HEK293 (cell line): ENCODE measurements around the gene ZNF518B.

Source experiments
- CTCF ChIA-PET: fragments of 350-600 bp; formaldehyde crosslinking; extraction: SDS; loops from one replicate; lab custom pipeline; 2021; ENCODE audit warnings: antibody characterized with exemption; lab: Yijun Ruan, JAX
- POLR2A ChIA-PET: fragments of 300-600 bp; formaldehyde crosslinking; extraction: SDS; loops from one replicate; lab custom pipeline; 2020; ENCODE audit warnings: antibody characterized with exemption, inconsistent platforms; lab: Yijun Ruan, JAX
- H3K27ac ChIP-seq: fragments of 200-500 bp; sonication (Bioruptor generic); 2 replicates; pipeline ENCODE4 v1.5.1; 2014; ENCODE audit warnings: low read depth, low read length, control low read depth, inconsistent platforms; ENCODE audit errors: extremely low read depth
- H3K36me3 ChIP-seq, 2 experiments: fragments of 200-500 bp in 1 of 2; sonication (Bioruptor generic) in 1 of 2; 1 replicate in 1 of 2; 2 replicates in 1 of 2; pipeline ENCODE4 v1.5.1; 2014 to 2017; ENCODE audit warnings: inconsistent platforms in 2 of 2, low read length in 2 of 2; ENCODE audit not compliant: control insufficient read depth in 2 of 2, insufficient read depth in 1 of 2
- H3K4me1 ChIP-seq: fragments of 200-500 bp; sonication (Bioruptor generic); 2 replicates; pipeline ENCODE4 v1.5.1; 2014; ENCODE audit warnings: mild to moderate bottlenecking, low read length, inconsistent platforms; ENCODE audit not compliant: control insufficient read depth, insufficient read depth
- H3K4me3 ChIP-seq: 2 replicates; pipeline ENCODE4 v1.5.1; 2011; ENCODE audit warnings: low read depth, mild to moderate bottlenecking, control low read depth, low read length, moderate library complexity
- H3K9me3 ChIP-seq: fragments of 200-500 bp; sonication (Bioruptor generic); 2 replicates; pipeline ENCODE4 v1.5.1; 2014; ENCODE audit warnings: low read depth, low read length, inconsistent platforms; ENCODE audit not compliant: control insufficient read depth, insufficient read depth
- KLF1 ChIP-seq: fragments of 450-650 bp; formaldehyde crosslinking; IDR thresholded peaks from 2 replicates; pipeline ENCODE4 v1.5.1; 2016; ENCODE audit warnings: missing biosample characterization, missing genetic modification characterization
- KLF8 ChIP-seq: fragments of 450-650 bp; formaldehyde crosslinking; IDR thresholded peaks from 2 replicates; pipeline ENCODE4 v1.5.1; 2016; ENCODE audit warnings: missing biosample characterization, missing genetic modification characterization
- KLF9 ChIP-seq: fragments of 450-650 bp; formaldehyde crosslinking; IDR thresholded peaks from 2 replicates; pipeline ENCODE4 v1.5.1; 2016; ENCODE audit warnings: missing biosample characterization, missing genetic modification characterization, low read depth
- ZNF19 ChIP-seq: fragments of 450-650 bp; formaldehyde crosslinking; IDR thresholded peaks from 2 replicates; pipeline ENCODE4; 2016; ENCODE audit warnings: missing biosample characterization, missing genetic modification characterization, low read depth
- ZNF239 ChIP-seq: fragments of 450-650 bp; formaldehyde crosslinking; IDR thresholded peaks from 2 replicates; pipeline ENCODE4 v1.5.1; 2016; ENCODE audit warnings: missing biosample characterization, missing genetic modification characterization
- ZNF423 ChIP-seq: fragments of 450-650 bp; formaldehyde crosslinking; IDR thresholded peaks from 2 replicates; pipeline ENCODE4 v1.5.1; 2016; ENCODE audit warnings: missing biosample characterization, missing genetic modification characterization
- ZNF473 ChIP-seq: fragments of 450-650 bp; formaldehyde crosslinking; IDR thresholded peaks from 2 replicates; pipeline ENCODE4 v1.5.1; 2017; ENCODE audit warnings: missing biosample characterization, missing genetic modification characterization
- ZNF585B ChIP-seq: fragments of 450-650 bp; formaldehyde crosslinking; IDR thresholded peaks from 2 replicates; pipeline ENCODE4 v1.5.1; 2016; ENCODE audit warnings: missing biosample characterization, missing genetic modification characterization
- ZNF76 ChIP-seq: fragments of 450-650 bp; formaldehyde crosslinking; IDR thresholded peaks from 2 replicates; pipeline ENCODE4; 2016; ENCODE audit warnings: low read depth, missing biosample characterization, missing genetic modification characterization, borderline replicate concordance
- ZNF792 ChIP-seq: fragments of 450-650 bp; formaldehyde crosslinking; IDR thresholded peaks from 2 replicates; pipeline ENCODE4 v1.5.1; 2016; ENCODE audit warnings: missing biosample characterization, missing genetic modification characterization
- TF ChIP-seq, protein P1 (sequence below): sonication (generic); formaldehyde crosslinking; IDR thresholded peaks from 2 replicates; pipeline ENCODE4 v1.8.1; 2022; ENCODE audit warnings: mild to moderate bottlenecking, moderate library complexity, missing genetic modification reagents
- TF ChIP-seq, protein P2 (sequence below): fragments of 450-650 bp; formaldehyde crosslinking; IDR thresholded peaks from 2 replicates; pipeline ENCODE4 v1.5.1; 2016; ENCODE audit warnings: missing biosample characterization, missing genetic modification characterization
- TF ChIP-seq, protein P3 (sequence below): fragments of 450-650 bp; formaldehyde crosslinking; IDR thresholded peaks from 2 replicates; pipeline ENCODE4 v1.5.1; 2016; ENCODE audit warnings: missing biosample characterization, missing genetic modification characterization
- TF ChIP-seq, protein P4 (sequence below): fragments of 450-650 bp; formaldehyde crosslinking; IDR thresholded peaks from 2 replicates; pipeline ENCODE4 v1.5.1; 2016; ENCODE audit warnings: missing biosample characterization, missing genetic modification characterization, low read depth
- TF ChIP-seq, protein P5 (sequence below): fragments of 450-650 bp; formaldehyde crosslinking; IDR thresholded peaks from 2 replicates; pipeline ENCODE4 v1.5.1; 2016; ENCODE audit warnings: missing biosample characterization, missing genetic modification characterization
- TF ChIP-seq, protein P6 (sequence below): fragments of 450-650 bp; formaldehyde crosslinking; IDR thresholded peaks from 2 replicates; pipeline ENCODE4 v1.5.1; 2017; ENCODE audit warnings: missing biosample characterization, missing genetic modification characterization

Gene ZNF518B

DNA sequence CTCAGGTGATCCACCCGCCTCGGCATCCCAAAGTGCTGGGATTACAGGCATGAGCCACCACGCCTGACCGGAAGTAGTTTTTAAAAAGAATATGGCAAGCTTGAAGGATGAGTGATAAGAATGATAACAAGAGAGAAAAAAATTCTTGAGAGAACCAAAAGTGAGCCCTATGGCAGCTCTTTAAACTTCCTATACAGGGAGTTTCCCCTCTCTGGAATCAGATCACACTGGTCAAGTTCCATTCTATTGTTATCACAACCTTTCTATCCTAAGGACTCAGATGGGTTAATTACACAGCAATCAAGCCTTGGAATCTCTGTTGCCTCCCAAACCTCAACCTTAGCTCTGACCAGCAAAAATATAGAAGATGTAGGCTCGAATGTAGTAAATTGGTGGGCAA is 33.8 kb upstream of the ZNF518B start:
- TF ChIP-seq, protein P1, sequence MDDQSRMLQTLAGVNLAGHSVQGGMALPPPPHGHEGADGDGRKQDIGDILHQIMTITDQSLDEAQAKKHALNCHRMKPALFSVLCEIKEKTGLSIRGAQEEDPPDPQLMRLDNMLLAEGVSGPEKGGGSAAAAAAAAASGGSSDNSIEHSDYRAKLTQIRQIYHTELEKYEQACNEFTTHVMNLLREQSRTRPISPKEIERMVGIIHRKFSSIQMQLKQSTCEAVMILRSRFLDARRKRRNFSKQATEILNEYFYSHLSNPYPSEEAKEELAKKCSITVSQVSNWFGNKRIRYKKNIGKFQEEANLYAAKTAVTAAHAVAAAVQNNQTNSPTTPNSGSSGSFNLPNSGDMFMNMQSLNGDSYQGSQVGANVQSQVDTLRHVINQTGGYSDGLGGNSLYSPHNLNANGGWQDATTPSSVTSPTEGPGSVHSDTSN: no peak
- TF ChIP-seq ZNF423 (no peak), ZNF239 (no peak), KLF8 (tag by site-specific recombination) (no peak), ZNF19 (tag by site-specific recombination) (no peak), KLF1 (tag by site-specific recombination) (no peak), ZNF473 (tag by site-specific recombination) (no peak), KLF9 (tag by site-specific recombination) (no peak), ZNF76 (tag by site-specific recombination) (no peak), ZNF792 (tag by site-specific recombination) (no peak), ZNF585B (tag by site-specific recombination) (no peak)
- TF ChIP-seq, protein P2, sequence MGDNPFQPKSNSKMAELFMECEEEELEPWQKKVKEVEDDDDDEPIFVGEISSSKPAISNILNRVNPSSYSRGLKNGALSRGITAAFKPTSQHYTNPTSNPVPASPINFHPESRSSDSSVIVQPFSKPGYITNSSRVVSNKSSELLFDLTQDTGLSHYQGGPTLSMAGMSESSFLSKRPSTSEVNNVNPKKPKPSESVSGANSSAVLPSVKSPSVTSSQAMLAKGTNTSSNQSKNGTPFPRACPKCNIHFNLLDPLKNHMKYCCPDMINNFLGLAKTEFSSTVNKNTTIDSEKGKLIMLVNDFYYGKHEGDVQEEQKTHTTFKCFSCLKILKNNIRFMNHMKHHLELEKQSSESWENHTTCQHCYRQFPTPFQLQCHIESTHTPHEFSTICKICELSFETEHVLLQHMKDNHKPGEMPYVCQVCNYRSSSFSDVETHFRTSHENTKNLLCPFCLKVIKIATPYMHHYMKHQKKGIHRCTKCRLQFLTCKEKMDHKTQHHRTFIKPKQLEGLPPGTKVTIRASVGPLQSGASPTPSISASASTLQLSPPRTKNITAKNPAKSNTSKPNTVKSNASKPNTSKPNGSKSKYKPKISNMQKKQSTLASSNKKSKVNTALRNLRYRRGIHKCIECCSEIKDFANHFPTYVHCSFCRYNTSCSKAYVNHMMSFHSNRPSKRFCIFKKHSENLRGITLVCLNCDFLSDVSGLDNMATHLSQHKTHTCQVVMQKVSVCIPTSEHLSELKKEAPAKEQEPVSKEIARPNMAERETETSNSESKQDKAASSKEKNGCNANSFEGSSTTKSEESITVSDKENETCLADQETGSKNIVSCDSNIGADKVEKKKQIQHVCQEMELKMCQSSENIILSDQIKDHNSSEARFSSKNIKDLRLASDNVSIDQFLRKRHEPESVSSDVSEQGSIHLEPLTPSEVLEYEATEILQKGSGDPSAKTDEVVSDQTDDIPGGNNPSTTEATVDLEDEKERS (tag by site-specific recombination): no peak
- TF ChIP-seq, protein P3, sequence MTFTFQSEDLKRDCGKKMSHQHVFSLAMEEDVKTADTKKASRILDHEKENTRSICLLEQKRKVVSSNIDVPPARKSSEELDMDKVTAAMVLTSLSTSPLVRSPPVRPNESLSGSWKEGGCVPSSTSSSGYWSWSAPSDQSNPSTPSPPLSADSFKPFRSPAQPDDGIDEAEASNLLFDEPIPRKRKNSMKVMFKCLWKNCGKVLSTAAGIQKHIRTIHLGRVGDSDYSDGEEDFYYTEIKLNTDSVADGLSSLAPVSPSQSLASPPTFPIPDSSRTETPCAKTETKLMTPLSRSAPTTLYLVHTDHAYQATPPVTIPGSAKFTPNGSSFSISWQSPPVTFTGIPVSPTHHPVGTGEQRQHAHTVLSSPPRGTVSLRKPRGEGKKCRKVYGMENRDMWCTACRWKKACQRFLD (tag by site-specific recombination): no peak
- TF ChIP-seq, protein P4, sequence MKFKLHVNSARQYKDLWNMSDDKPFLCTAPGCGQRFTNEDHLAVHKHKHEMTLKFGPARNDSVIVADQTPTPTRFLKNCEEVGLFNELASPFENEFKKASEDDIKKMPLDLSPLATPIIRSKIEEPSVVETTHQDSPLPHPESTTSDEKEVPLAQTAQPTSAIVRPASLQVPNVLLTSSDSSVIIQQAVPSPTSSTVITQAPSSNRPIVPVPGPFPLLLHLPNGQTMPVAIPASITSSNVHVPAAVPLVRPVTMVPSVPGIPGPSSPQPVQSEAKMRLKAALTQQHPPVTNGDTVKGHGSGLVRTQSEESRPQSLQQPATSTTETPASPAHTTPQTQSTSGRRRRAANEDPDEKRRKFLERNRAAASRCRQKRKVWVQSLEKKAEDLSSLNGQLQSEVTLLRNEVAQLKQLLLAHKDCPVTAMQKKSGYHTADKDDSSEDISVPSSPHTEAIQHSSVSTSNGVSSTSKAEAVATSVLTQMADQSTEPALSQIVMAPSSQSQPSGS (tag by site-specific recombination): no peak
- Histone ChIP-seq H3K9me3 (no peaks in the 10 kb centered on the region), H3K4me3 (no peak overlapping the region), H3K27ac (no peak overlapping the region), H3K36me3 (no peaks in the 10 kb centered on the region), H3K4me1 (no peaks in the 10 kb centered on the region)
- ChIA-PET CTCF (interaction anchor here (0.8 to 1.2 kb wide), 2 partner anchors 30 to 46 kb away, joined by 3 read pairs; no protein-coding TSS in a partner anchor), POLR2A (interaction anchor here (0.6 kb wide), 1 partner anchor 9 kb away, joined by 4 read pairs; no protein-coding TSS in a partner anchor)

DNA sequence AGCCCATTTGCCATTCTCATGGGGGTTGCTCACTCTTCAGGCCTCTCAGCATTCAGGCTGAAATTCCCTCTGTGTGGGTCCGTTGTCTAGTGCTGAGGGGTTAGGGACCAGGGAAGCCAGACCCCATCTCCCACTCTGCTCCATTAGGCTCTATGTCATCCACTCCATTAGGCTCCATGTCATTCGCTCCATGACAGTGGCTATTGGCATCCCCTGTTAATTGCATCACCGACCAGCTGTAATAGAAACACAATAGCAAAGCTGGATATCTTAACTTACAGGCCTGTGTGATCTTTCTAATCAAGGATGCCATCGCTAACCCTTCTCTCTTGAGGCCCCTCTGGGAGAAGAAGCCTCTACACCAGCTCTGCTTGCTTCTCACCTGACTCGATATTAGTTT is 25.7 kb upstream of the ZNF518B start:
- POLR2A ChIA-PET: no interaction called here
- no peaks in the 10 kb centered on the region for H3K4me1 ChIP-seq
- no peaks in the 10 kb centered on the region for H3K9me3 ChIP-seq
- H3K4me3 ChIP-seq: no peak overlapping the region
- CTCF ChIA-PET: interaction anchor here (0.8 to 1.5 kb wide), 2 partner anchors 22 to 56 kb away, joined by 3 to 4 read pairs; no protein-coding TSS in a partner anchor
- no peak overlapping the region for H3K27ac ChIP-seq
- TF ChIP-seq, protein P5, sequence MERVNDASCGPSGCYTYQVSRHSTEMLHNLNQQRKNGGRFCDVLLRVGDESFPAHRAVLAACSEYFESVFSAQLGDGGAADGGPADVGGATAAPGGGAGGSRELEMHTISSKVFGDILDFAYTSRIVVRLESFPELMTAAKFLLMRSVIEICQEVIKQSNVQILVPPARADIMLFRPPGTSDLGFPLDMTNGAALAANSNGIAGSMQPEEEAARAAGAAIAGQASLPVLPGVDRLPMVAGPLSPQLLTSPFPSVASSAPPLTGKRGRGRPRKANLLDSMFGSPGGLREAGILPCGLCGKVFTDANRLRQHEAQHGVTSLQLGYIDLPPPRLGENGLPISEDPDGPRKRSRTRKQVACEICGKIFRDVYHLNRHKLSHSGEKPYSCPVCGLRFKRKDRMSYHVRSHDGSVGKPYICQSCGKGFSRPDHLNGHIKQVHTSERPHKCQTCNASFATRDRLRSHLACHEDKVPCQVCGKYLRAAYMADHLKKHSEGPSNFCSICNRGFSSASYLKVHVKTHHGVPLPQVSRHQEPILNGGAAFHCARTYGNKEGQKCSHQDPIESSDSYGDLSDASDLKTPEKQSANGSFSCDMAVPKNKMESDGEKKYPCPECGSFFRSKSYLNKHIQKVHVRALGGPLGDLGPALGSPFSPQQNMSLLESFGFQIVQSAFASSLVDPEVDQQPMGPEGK (tag by site-specific recombination): no peak
- TF ChIP-seq, protein P6, sequence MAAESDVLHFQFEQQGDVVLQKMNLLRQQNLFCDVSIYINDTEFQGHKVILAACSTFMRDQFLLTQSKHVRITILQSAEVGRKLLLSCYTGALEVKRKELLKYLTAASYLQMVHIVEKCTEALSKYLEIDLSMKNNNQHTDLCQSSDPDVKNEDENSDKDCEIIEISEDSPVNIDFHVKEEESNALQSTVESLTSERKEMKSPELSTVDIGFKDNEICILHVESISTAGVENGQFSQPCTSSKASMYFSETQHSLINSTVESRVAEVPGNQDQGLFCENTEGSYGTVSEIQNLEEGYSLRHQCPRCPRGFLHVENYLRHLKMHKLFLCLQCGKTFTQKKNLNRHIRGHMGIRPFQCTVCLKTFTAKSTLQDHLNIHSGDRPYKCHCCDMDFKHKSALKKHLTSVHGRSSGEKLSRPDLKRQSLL (tag by site-specific recombination): peak; percentile 62; the same call in 1 of the 2 replicates
- no peaks in the 10 kb centered on the region for H3K36me3 ChIP-seq
